GM12874 (cell line): ENCODE results near the gene IFNGR1.

Source experiments
- CTCF ChIP-seq: IDR thresholded peaks from 2 replicates; pipeline ENCODE4 v1.5.1; 2011; ENCODE audit warnings: low read depth, mild to moderate bottlenecking, control low read depth, low read length, moderate library complexity; ENCODE audit not compliant: insufficient read depth

IFNGR1 gene

GRCh38 chr6:137260217-137260616 lies 41.0 kb upstream of the IFNGR1 start:
- no peak for TF ChIP-seq CTCF

GRCh38 chr6:137259349-137259748 lies 40.2 kb upstream of the IFNGR1 start:
- no peak for TF ChIP-seq CTCF

- no peak for TF ChIP-seq CTCF
Measured at GRCh38 chr6:137258170-137258569, 39.0 kb upstream of the IFNGR1 start.

GRCh38 chr6:137256350-137257103 lies 37.3 kb upstream of the IFNGR1 start:
- no peak for TF ChIP-seq CTCF

GRCh38 chr6:137254966-137255365 lies 35.8 kb upstream of the IFNGR1 start:
- TF ChIP-seq CTCF = no peak

- no peak for TF ChIP-seq CTCF
Measured at GRCh38 chr6:137248702-137249101, 29.5 kb upstream of the IFNGR1 start.

- no peak for TF ChIP-seq CTCF
Measured at GRCh38 chr6:137247724-137248123, 28.5 kb upstream of the IFNGR1 start.
